Left renal cortex interstitium (tissue), 4 donors: ENCODE results near the gene SCD5. TPM values are rescaled to one million over a fixed set of nuclear protein-coding genes. Genes with fewer than 3 reads are reported as not detected.
A peak's percentile ranks its signal among the peaks of the same experiment; 100 is the strongest.

Experiments
- DNase-seq, 4 donors: peaks; one replicate each; pipeline ENCODE4 v3.0.0-alpha.2; 2013; ENCODE audit warnings: low read depth in 4 of 4, low spot score in 2 of 4, missing footprints in 1 of 4
- polyA plus RNA-seq, 4 donors: library from polyadenylated mRNA; unstranded; fragments of 120-200 nt; gene quantifications; one replicate each; pipeline ENCODE4 v1.2.1, GENCODE V29; 2013; ENCODE audit not compliant: insufficient read length in 4 of 4

Gene SCD5
- polyA plus RNA-seq, 4 donors = 30.4 to 47.9 (median 39.6) TPM

DNA sequence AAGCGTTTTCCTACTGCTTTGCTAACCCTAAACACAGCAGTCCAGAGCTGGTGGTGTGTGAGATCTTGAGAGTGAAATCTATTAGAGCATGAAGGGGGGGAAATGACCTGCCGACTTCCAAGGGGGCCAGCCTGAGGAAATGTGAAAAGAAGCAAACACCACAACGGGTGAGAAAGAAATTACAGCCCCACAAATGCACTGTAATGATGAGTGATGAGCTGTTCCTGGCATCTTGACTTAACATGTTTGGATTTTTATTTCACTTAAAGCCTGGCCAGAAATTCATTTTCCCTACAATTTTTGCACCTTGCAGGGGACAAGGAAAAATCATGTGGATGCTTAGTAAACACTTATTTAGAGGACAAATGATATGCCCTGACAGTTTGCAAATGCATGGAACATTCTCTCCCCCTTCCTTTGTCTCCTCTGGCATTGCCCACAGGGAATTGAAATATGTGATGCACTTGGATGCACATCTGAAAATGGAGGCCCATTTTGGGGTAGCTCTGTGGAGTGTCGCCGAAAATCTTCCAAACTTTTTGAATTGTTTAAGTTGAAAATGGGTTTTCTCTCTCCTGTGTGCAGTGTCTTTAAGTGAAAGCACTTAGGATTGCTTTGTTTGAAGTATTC is 152.5 kb downstream of the SCD5 start:
- DNase-seq = no peak

DNA sequence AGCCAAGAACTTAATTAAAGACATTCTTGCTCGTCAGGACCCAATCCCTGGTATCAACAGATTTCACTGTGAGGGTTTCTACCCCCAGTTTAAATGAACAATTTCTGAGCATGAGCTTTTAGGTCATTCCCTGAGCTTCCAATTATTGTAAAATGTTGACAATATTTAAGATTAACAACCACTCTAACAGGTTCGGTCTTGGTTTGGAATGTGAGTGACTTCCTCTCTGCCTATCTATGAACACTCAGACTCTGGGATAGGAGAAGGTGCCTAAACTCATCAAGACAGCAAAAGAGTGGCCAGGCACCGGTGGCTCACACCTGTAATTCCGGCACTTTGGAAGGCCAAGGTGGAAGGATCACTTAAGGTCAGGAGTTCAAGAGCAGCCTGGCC is 153.9 kb downstream of the SCD5 start:
- no peak for DNase-seq

- no peak for DNase-seq
Measured at GRCh38 chr4:82643994-82644733, 154.4 kb downstream of the SCD5 start.

GRCh38 chr4:82642331-82642730 is 156.3 kb downstream of the SCD5 start:
- no peak for DNase-seq

DNA sequence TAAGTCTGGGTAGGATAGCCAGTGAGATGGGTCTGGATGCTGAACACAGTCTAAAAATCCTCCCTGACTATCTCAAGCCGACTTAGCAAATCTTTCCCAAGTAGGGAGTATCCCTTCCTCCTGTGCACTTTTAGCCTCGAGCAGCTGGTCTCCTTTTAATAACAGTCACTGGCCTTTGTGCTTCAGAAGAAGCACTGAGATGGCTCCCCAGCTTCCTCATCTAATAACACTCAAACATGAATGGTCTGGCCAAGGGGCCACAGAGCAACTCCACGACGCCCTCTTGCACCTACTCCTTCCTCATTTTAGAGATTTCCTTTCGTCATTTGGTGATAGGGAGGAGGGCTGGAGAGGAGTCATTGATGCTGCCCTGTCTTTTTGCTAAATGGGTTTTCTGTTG is 158.1 kb downstream of the SCD5 start:
- DNase-seq = no peak

- no peak for DNase-seq
Measured at GRCh38 chr4:82639971-82640370, 158.6 kb downstream of the SCD5 start.

DNA sequence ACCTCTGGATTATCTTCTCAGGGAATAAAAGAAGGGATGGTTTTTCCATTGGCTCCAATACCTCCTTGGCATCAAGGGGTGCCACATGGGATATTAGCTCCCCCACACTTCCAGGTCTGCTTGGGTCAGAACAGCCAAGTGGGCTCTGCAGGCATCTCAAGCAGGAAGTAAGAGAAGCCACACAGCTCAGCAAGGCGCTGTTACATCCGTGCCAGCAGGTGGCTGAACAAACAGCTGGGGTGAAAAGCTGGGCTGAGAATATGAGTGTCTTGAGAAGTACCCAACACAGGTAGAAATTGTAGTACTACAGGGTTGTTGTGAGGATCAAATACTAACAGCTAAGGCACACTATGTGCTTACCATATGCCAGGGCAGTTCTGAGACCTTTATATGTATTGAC is 160.1 kb downstream of the SCD5 start:
- DNase-seq = no peak

- DNase-seq = no peak
Measured at GRCh38 chr4:82630079-82630478, 168.5 kb downstream of the SCD5 start.

DNA sequence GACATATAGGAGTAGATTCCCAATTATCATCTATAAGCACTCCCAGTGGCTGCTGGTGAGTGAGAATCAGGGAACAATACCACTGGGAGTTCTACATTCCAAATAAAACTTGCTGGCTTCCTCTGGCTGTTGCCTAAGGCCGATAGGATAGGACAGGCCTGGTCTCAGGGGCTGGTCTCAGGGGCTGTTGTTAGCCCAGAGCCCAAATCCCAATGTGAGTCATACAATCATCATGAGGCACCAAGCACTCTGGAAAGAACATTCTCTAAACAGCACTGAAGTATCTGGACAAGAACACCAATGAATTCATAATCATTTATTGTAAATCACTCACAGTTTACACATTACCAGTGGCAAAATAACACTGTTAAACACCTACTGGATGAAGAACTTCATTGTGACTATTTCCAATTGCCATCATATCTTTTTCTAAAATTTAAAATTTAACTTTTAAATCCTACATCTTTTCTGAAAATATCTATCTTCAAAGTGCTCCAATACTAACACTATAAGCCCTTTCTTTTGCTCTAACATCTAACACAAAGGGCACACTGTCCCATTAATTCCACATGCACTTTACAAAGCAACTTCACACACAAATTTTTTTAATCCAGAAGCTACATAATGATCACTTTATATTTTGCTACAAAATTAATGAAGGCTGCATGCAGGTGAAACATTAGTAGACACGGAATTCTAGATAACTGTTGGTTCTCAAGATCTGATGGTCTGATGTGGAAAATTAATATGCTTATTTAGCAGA is 169.2 kb downstream of the SCD5 start:
- DNase-seq = no peak

DNA sequence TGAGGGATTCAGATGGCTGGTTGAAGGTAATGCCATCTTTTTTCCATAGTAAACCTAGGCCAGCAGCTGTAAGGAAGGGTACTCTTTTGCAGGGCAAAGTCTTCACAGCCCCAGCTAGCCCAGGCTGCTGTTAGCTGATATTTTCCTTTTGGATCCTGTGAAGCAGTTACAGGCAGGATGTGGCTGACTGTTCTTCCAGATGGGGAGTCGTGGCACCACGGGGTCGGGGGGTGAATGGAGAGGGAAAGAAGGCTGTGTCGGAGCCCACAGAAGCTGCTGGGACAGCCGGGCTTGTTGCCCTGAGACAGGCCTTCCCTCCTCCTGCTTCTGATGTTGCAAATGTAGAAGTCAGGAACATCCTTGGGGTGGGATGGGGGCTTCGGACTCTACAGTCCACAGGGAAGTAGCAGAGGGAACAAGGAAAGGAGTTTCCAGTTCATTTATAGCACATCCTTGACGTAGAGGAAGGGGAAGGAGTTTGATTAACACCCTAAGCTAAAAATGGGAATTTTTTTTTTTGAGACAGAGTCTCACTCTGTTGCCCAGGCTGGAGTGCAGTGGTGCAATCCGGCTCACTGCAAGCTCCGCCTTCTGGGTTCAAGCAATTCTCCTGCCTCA is 172.2 kb downstream of the SCD5 start:
- DNase-seq = no peak

DNA sequence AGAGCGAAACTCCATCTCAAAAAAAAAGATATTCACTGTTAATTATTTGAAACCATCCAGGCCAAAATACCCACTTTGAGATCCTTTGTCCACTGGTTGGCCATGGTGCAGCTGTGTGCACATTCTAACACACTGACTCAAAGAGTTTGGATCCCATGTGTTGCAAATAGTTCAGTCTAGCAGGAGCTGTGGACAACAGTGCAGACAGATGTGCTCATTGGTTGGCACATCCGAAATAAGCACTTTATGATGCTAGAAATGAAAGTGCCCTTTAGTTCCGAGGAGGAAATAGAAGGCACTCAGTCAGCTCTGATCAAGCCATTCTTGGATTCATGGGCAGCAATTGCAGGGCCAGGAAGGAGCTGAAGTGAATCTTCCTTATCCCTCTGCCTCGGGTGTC is 173.8 kb downstream of the SCD5 start:
- DNase-seq = no peak

DNA sequence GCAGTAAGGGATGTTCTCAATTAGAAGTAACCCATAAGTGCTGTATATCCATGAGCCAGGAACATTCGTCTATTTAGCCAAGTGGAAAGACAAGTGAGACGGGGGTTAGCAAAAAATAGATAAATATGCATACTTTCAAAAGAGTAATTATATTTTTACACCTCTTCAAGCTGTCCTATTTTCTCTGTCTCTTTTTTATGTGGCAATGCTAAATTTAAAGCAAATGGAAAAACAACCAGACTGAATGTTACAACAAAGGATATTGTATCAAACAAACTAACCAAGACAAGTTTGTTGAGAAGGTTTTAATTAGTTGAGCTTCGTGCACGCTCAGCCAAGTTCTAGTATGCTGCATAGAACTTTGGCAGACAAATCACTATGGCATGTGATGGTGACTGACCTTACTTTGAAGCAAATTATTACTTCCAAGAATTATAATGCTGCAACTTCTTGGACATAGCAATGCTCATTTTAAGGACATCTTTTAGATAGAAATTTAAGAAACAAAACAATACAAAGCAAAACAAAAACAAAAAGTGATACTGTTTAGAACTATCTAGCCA is 175.4 kb downstream of the SCD5 start:
- no peak for DNase-seq

GRCh38 chr4:82621251-82621650 is 177.3 kb downstream of the SCD5 start:
- no peak for DNase-seq

GRCh38 chr4:82620126-82620735 is 178.4 kb downstream of the SCD5 start:
- DNase-seq = no peak

GRCh38 chr4:82618103-82618720 is 180.4 kb downstream of the SCD5 start:
- DNase-seq = peak in 3 of 4 donors; percentile 28 to 41 (median 32)

DNA sequence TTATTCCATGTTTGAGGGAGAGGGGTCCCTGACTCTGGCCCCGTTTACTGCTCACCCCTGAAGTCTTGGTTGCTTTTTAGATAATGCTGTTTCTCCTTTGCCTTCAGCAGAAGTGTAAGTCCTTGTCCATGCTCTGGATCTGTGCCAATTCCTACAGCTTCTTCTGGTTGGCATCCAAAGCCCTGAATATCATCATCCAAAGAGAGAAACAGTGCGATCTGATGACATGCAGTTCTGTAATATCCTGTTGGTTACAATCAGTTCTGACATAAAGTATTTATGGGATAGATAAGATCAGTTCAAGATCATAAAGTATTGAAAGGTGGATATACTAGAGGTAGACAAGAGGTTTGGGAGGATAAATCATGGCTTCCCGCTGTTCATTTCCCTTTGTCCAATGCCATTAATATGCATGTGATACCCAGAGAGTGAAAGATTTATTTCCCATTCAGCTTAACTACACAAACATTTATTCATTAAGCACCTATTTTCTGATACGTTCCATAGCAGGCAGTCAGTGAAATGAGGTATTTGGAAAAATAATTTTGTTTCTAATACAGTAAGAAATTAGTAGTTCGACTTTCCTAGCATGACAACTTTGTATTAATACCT is 183.7 kb downstream of the SCD5 start:
- no peak for DNase-seq

DNA sequence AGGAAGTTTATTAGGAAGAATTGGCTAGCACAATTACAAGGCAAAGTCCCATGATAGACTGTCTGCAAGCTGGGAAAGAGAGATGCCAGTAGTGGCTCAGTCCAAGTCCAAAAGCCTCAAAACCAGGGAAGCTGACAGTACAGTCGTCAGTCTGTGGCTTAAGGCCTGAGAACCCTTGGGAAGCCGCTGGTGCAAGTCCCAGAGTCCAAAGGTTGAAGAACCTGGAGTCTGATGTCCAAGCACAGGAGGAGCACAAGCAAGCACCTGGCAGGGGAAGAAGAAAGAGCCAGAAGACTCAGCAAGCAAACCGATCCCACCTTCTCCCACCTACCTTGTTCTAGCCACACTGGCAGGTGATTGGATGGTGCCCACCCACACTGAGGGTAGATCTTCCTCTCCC is 185.5 kb downstream of the SCD5 start:
- no peak for DNase-seq

- DNase-seq = no peak
Measured at GRCh38 chr4:82611982-82612381, 186.6 kb downstream of the SCD5 start.

DNA sequence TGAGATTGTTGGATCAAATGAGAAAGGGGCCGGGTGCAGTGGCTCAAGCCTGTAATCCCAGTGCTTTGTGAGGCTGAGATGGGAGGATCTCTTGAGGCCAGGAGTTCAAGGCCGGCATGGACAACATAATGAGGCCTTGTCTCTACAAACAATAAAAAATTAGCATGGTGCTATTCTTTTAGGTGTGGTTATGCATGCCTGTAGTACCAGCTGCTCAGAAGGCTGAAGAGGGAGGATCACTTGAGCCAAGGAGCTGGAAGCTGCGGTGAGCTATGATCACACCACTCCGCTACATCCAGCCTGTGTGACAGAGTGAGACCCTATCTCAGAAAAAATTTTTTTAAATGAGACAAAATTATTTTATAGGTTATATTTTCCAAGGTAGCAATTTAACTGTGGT is 187.1 kb downstream of the SCD5 start:
- no peak for DNase-seq

GRCh38 chr4:82610041-82610440 is 188.6 kb downstream of the SCD5 start:
- DNase-seq = no peak
